Stimulated activated CD8-positive, alpha-beta memory T cell treated with anti-CD3 and anti-CD28 coated beads, Interleukin-12 subunit alpha, Interleukin-12 subunit beta, amount 100 ng/mL, for 1 hour (primary cell): ENCODE measurements around the gene FAM13A.

Experiments
- DNase-seq: peaks from one replicate; pipeline ENCODE4 v3.0.0-alpha.2; 2020; ENCODE audit warnings: low read depth

Gene FAM13A

GRCh38 chr4:88713782-88714181 lies 343.2 kb downstream of the FAM13A start:
- no peak for DNase-seq

GRCh38 chr4:88709989-88710388 lies 347.0 kb downstream of the FAM13A start:
- no peak for DNase-seq

DNA sequence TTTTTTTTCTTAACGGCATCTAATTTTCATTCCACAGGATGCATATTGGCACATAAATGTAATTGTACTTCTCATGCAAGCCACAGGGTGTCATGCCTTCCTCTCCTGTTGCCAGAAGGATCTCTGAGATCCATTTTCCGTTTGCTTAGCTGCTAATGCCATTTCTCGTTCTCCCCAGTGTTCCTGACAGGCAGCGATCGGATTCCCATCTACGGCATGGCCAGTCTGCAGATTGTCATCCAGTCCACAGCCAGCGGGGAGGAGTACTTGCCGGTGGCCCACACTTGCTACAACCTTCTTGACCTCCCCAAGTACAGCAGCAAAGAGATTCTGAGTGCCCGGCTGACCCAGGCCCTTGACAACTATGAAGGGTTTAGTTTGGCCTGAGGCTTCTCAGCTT lies 350.4 kb downstream of the FAM13A start:
- DNase-seq = no peak

GRCh38 chr4:88705805-88706492 lies 351.0 kb downstream of the FAM13A start:
- DNase-seq = no peak

- DNase-seq = no peak
Measured at GRCh38 chr4:88705223-88705622, 351.8 kb downstream of the FAM13A start.

DNA sequence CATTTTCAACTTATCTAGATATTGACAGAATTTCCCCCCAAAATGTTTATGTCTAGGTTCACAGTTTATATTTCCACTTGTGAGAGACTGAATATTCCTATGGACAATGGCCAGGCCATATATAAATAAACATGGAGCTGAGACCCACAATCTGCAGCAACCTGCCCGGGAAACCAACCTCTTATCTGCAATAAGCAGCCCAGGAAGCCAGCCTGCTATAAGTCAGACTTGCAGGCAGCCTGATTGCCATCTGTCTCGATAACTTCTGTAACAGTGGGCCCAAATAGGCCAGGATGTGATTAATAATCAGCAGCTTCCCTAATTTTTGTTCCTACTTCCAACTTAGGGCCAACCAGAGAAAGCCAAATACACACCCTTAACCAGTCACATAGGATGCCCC lies 354.2 kb downstream of the FAM13A start:
- DNase-seq = no peak

DNA sequence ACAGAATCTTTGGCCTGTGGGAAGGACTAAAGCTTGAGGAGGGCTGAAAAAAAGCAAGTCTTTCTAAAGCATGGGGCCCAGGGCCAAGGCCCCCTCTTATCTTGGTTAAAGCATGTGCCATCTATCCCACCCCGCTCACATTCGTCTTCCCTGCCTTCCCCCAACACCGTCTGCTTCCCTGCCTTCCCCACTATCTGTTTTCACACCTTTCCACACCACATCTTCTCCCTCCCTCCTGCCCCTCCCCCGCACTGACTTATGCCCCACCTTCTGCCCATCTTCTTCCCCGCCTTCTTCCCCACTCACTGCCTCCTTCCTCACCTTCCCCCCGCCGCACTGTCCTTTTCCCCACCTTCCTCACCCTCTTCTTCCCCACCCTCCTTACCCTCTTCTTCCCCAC lies 358.5 kb downstream of the FAM13A start:
- no peak for DNase-seq

DNA sequence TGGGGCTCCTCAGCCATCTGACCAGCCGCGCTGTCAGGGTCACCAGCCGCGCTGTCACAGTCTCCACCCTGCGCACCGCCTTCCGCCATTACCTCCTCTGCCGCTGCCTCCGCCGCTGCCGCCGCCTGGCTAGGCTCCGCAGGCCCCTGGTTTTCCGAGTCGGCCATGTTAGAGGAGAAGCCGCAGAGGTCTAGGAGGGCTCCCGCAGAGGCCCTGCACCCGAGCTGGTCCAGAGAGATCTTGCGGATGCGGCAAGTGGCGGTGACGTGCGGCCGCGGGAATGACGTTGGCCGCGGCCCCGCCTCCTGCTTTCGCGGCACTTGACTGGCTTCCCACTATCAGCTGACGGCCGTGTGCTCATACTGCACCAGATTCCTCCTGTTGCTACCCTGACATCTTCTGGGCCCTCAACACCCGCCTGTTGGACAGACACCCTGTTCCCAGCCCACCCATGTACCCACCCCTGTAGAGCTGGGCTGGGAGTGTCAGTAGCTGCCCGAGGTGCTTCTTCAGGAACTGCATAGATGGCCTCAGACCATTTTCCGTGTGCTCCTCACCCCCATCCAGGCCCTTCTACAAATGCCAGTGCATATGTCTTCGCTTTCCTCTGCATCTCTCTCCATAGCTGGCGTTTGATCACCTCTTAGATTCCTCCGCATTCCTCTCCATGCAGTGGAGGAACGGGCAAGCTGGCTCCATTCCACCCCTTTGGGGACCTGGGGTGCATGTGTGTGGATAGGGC lies 359.2 kb downstream of the FAM13A start, which contains the start of gene NAP1L5:
Gene NAP1L5, minus strand, starts transcription at position 242 of the 742 bp plus-strand sequence. Its CDS starts 75 bp downstream, at position 167.
- DNase-seq = peak; percentile 33

GRCh38 chr4:88697141-88697540 lies 359.8 kb downstream of the FAM13A start:
- DNase-seq = no peak

GRCh38 chr4:88696630-88697029 lies 360.4 kb downstream of the FAM13A start:
- no peak for DNase-seq

DNA sequence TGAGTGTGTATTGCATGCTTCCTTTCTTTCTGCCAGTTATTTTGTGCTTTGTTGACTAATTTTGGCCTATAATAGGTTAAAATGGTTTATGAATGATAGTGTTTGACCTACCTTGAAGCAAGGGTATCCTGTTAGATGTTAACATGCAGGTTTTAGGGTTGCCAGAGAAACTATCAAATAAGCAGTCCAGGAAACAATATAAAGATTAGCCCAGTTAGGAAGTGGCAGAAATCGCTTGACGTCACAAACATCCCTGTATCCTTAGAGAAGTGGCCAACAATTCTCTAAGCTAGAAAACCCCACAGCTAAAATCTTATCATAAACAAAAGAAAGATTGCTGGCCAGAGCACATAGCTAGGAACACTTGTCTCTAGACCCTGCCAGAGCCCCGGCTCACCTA lies 363.2 kb downstream of the FAM13A start:
- DNase-seq = no peak

DNA sequence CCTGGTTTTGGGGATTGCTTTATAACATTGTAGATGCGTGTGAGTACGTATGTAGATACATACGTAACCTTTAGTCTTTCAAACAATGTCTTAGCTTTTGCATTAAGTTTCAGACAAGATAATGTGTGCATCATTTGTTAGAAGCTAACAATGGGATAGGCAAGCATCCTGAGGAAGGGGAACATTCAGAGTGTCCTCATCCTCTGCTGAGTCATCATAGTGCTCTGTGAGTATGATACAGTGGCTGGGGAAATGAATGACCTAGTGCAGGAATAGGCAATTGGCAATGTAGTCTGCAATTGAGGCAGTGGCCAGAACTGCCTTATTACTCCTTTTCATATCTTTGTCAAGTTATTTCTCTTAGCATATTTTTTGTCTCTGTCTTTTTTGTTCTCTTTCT lies 366.6 kb downstream of the FAM13A start:
- DNase-seq = no peak

DNA sequence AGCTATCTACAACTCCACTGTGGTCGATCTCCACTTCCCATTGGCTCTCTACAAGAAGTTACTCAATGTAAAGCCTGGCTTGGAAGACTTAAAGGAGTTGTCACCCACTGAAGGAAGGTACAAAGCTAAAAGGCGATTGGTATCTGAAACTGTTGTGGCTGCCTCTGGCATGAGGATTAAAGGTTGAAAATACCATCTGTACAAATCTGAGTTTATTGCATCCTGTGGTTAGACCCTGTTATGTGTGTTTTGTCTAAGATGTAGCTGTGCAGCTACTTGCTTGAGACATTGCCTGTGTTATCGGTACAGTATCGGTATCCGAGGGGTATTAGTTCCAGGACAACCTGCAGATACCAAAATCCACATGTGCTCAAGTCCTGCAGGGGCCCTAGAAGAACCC lies 375.8 kb downstream of the FAM13A start:
- no peak for DNase-seq
